HG03439 (cell line): ENCODE data around the gene SECTM1.

ENCODE experiments used
- ATAC-seq: cut with Tn5 transposase; IDR thresholded peaks from one replicate; pipeline ENCODE4 v1.9.1; 2021; ENCODE audit warnings: mild to moderate bottlenecking, moderate library complexity; ENCODE audit not compliant: unreplicated experiment

The SECTM1 gene

DNA sequence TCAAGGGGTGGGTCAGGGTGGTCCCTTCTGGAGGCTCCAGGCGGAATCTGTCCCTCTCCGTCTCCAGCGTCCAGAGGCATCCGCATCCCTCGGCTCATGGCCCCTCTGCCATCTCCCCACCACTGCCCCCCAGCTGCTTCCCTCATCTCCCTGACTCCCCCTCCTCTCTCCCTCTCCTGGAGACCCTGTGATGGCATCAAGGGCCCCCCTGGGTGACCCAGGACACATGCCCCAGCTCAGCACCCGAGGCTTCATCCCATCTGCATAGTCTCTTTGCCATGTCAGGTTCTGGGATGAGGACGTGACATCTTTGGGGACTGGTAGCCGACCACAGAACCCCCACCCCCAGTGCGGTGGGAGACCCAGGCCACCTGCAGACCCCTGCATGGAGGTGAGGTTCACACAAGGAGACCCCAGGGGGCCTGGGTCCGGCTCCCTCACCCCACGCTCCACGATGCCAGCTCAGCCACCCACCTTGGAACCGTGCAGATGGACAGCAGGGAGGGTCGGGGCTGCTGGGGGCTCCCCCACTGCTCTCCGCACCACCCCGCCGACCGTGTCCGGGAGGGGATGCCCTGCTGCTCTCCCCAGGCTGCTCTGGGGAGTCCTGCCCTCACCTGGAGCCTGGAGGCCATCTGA lies 3.8 kb downstream of the SECTM1 start:
- ATAC-seq: no peak

DNA sequence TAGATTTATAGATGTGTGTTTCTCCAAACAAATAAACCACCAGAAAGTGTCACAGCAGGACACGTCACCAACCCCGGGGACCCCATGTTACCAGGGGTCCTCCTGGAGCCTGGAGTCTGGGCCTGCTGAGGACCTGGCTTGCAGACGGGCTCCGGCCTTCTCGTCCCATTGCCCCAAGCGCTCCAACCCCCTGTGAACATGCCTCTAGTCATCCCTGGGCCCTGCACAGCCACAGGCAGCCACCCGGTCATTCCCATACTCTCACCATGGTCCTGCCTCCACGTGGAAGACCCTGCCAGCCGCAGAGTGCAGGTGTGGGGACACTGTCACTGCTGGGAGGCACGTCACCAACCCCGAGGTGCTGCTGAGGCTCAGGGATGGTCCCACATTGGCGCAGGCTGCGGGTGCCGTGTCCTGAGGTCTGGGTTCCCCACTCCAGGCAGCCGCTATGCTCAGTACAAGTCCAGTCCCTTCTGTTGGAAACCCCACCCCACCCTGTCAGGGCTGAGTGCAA lies 4.5 kb downstream of the SECTM1 start:
- ATAC-seq: no peak

DNA sequence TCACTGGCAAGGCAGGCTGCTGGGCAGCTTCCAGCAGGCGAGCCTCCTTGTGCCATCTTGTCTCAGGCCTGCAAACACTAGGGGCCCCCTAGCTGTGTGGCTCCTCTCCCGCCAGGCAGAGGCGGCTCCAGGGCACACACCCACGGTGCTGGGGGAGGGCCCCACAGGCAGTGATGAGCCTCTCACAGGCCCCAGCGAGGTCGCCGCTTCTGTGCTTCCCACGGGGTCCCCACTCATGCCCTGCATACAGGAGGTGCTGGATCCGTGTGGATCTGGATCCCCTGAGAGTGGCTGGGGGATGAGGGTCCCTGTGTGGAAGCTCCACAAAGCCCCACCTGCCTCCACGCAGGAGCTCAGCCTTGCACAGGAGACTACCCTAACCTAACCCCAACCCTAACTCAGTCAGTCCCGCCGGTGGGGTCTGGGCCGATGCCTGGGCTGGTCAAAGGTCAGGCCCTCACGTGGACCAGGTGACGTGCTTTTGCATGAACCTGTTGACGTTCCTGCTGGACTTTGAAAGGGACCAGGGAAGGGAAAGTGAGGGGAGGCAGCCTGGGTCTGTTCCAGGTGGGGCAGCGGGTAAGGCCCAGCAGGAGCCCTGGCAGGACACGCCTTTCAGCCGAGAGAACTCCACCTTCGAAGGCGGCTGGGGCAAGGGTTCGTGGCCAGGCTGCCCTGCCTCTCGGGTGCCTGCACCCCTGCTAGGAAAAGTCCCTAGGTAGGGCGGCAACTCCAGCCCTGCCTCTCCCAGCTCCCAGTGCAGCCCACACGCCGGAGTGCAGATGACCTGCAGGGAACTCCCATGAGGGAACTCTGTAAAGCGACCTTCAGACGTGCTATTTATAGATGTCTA lies 5.2 kb downstream of the SECTM1 start:
- ATAC-seq: no peak

DNA sequence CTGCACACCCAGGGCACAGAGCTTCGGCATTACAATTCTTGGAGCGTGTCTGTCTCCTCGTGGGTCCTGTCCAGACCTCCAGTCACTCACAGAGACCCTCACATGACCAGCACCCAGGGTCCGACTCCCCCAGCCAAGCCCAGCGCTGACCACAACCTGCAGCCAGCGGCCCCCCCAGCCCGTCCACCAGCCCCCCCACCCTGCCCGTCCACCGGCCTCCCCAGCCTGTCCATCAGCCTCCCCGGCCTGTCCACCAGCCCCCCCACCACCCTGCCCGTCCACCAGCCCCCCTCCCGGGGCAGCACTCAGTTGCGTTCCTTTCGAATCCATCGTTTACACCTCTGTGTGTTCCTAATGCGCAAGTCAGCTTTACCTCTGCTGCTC lies 5.8 kb downstream of the SECTM1 start:
- ATAC-seq: no peak

DNA sequence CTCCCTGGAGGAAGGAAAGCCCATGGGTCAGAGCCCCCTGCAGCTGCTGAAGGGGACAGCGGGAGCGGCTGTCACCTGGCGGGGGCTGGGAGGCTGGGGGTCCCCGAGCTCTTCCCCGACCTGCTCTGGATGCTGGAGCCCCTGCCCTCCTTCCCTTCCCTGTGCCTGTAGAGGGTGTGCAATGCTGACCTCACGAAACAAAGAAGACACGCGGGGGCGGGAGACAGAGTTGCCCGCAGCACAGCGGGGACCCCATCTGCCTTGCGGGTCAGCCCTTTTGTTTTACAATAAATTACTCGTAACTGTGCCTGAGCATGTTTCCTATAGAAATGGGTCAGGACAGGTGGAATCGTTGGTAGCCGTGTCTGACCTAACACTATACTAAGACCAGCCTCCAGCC lies 6.3 kb downstream of the SECTM1 start:
- ATAC-seq: no peak

DNA sequence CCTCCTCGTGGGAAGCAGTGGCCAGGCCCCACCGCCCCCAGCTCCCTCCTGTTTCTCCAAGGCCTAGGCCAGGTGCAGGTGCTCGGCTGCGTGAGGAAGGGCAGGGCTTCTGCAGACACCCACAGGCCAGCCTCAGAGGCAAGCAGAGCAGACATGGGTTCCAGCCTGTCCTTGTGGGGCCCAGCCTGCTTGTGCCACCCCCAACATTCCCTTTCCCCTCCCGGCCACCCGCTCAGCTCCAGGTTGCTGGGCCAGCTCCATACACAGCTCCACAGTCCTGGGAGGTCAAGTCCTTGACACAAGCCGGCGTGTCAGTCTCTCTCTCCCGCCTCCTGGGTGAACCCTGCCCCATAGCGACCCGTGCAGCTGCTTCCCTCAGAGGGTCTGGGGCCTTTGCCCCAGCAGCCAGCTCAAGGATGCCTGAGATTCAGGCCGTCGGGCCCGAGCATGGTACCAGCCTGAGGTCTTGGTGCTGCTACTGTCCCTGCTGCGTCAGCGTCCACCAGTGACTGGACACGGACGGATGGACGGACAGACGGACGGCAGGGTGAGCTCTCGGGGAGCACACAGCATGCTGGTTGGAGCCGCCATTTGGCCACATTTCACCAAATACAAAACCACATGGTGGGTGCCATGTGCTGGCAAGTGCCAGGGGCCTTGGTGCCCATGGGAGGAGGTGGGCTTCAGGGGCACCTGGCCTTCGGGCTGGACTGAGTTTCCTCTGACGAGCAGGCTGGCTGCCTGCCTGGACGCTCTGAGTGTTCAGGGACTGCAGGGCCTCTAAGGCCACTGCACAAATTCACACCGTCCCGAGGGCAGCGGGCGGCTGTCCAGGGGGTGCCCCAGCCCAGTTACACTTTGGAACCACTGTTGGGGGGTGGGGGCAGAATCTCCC lies 8.0 kb downstream of the SECTM1 start:
- ATAC-seq: no peak

DNA sequence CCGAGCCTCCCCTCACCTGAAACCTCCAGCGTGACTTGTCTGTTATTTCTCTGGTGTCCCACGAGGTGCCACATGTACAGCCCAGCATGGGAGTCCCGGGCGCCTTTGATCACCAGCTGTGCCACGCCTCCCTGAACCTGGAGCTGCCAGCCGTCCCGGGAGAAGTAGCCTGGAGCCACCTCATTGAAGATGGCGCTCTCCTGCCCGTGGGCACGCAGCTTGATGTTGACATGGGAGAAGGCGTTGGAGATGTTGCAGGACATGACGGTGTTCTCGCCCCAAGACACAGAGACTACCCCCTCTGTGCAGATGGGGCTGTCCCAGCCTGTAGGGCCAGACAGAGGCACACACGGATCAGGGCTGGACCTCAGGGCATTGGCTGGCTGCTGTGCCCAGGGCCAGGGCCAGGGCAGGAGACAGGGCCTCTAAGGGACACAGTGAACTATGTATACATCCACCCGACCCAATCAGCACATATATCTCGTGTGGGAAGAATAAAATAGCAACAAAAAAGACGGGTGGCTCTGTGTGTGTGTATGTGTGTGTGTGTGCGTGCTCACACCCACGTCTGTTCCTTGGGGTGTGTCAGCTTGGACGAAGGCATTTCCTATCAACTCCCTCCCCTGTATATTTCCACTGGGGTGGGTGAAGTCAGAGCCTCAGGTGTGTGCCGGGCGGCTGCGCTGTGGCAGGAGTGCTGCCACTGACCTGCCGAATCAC lies 8.8 kb downstream of the SECTM1 start:
- ATAC-seq: no peak

DNA sequence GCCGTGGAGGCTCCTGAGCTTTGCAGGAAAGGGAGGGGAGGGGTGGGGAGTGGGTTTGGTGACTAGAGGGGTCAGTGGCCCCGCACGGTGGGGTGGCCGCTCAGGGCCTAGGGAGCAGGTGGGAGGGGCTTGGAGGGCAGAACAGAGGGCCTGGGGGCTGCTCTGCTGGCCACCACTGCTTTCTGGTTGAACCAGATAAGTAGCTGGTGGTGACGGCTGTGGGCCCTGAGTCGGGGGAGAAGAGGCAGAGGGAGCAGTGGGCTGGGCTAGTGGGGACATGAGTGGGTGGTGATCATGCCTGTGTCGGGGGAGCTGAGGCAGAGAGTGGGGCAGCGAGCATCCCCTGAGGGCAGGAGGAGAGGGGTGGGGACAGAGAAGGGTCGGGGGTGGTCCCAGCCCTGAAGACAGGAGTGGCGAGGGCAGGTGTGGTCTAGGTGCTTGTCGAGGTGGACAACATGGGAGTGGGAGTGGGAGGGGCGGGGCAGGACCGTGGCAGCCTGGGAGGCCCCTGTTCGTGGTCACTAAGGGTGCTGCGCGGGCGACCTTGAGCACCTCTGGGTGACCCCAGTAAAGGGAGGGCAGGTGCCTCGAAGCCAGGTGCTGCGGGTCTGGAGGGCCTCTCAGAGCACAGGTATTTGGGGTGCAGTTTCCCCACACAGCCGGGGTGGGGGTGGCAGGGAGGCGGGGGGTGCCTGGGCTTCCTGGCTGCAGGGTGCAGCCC lies 9.9 kb downstream of the SECTM1 start:
- no peak for ATAC-seq

DNA sequence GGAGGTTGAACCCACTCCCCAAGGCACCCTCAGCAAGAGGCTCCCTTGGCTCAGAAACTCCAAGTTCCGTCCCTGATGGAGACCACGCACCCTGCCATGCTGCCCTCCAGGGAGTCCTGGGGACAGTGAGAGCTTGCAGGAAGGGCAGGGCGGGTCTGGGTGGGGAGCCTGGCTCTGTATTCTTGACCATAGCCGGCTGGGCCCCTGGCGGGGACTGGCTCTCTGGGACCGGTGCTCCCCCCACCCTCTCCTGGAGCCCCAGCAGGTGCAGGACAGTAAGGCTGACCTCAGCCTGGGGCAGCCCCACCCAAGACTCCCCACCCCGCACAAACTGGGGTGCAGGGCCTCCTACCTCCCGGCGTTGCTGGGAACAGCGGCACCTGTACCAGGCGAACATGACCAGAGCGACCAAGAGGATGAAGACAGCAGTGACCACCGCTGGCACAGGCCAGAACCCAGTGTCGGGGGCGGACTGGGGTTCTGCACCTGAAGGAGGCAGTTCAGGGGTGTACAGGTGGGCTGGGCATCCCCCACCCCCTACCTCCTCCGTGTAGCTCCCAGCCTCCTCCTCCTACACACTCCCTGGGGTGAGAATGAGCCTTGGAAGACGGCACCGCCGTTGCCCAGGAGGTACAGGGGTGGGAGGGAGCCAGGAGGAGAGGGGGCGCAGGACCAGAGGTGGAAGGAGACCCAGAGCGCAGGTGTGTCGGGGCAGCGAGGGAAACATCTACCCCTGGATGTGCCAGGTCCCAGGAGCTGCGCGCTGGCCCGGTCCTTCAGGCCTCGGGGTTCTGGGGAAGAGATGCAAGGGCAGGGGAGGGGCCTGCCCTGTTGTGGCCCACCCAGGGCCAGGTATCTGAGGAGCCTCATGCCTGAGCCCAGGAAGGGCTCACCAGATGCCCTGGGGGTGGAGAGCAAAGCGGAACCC lies 10.8 kb downstream of the SECTM1 start:
- ATAC-seq: no peak

DNA sequence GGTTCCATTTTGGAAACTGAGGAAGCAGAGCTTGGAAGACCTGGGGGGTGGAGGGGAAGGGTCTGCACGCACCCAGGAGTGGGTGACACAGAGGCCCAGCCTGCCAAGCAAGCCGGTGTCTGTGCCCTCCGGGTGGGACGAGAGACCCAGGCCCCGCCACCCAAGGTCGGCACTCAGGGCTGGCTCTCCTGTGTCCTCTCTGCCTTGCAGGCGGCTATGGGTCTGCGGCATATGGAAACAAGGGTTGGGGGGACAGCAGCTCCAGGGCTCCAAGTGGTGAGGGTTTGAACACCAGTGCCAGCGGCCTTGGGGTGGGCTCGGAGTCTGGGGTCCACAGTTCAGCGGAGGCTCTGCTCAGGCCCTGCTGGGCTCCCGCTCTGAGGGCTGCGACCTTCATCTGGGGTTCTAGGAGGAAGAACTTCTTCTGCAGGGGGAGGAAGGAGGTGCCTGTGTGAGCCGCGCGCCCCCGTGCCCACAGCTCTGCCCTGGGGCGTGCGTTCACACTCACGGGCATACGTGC lies 11.6 kb downstream of the SECTM1 start:
- ATAC-seq: no peak

DNA sequence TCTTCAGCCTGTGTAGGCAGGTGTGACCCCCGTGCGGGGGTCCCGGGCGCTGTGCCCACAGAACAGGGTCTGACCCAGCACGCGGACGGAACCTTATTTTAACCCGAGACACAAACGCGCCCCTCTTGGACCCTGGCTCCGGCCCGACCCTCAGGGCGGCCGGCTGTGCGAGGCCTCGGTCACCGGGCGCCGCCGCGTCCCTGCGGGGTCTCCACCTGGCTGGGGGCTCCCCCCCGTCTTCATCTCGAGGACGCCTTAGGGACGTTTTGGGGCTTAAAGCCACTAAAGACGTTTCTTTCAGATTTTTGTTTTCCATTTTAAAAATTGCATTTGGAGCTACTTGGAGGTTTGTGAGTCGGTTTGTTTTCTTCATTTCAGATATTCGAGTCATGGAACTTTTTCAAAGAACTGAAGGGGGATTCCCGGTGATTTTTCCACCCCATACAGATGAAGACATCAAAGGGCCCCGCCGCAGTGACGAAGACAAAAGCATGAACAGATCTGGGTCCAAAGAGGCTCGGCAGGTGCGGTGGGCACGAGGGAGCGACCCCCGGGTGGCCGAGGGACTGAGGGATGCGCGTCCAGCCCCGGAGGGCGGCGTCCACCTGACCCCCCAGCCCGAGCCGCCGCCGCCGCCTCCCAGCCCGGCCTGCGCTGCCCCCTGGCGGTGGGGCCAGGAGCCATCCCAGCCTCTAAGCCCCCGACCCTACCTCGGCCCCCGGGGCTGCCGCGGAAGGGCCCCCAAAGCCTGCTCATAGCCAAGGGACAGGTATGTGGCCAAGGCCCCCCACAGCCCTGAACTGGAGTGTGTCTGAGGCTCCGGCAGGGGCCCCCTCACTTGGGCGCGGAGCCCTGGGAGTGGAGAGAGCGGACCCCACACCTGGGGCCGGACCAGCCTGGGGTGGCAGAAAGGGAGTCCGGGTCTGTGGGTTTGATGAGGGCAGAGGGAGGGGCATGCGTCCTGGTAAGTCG lies 12.3 kb downstream of the SECTM1 start:
- ATAC-seq: no peak

DNA sequence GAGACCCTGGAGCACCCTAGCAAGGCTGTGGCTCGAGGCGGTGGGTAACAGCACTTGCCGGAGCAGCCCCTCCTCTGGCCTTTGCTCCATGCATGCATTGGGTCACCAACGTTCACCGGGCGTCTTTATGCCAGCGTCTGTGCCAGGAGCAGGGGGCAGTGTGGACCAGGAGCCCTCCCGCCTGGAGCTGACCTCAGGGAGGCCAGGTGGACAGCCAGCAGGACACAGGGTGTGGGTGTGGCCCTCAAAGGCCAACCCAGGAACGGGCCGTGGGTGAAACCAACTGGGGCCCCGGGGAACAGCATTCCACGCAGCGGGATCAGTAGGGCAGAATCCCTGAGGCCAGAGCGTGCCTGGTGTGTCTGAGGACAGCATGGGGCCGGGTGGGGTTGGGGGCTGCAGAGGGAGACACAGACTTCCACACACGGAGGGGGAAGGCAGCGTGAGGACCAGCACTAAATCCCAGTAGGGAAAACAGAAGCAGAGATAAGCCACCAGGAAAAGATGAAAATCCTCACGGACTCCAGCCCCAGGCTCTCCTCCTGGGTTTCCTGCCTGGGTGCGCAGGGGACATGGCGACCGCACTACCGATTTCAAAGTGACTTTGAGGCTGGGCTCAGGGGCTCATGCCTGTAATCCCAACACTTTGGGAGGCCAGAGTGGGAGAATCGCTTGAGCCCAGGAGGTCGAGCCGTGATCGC lies 13.3 kb downstream of the SECTM1 start:
- no peak for ATAC-seq

DNA sequence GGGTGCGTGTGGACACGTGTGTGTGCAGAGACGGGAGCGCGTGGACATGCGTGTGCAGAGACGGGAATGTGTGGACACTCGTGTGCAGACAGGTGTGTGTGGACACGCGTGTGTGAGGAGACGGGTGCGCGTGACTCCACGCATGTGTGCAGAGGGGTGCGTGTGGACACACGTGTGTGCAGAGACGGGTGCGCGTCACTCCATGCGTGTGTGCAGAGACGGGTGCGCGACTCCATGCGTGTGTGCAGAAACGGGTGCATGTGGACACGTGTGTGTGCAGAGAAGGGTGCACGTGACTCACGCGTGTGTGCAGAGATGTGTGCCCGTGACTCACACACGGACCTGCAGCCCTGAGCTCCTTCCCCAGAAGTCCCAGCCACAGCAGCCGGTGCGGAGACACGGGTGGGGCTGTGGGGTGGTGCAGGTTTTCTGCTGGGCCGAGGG lies 13.9 kb downstream of the SECTM1 start:
- no peak for ATAC-seq

DNA sequence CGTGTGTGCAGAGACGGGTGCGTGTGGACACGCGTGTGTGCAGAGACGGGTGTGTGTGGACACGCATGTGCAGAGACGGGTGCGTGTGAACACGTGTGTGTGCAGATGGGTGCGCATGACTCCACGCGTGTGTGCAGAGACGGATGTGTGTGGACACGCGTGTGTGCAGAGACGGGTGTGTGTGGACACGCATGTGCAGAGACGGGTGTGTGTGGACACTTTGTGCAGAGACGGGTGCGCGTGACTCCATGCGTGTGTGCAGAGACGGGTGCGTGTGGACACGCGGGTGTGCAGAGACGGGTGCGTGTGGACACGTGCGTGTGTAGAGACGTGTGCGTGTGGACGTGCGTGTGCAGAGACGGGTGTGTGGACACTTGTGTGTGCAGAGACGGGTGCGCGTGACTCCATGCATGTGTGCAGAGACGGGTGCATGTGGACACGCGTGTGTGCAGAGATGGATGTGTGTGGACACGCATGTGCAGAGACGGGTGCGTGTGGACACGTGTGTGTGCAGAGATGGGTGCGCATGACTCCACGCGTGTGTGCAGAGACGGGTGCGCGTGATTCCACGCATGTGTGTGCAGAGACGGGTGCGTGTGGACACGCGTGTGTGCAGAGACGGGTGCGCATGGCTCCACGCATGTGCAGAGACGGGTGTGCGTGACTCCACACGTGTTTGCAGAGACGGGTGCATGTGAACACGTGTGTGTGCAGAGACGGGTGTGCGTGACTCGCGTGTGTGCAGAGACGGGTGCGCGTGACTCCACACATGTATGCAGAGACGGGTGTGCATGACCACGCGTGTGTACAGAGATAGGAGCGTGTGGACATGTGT lies 14.6 kb downstream of the SECTM1 start:
- no peak for ATAC-seq

DNA sequence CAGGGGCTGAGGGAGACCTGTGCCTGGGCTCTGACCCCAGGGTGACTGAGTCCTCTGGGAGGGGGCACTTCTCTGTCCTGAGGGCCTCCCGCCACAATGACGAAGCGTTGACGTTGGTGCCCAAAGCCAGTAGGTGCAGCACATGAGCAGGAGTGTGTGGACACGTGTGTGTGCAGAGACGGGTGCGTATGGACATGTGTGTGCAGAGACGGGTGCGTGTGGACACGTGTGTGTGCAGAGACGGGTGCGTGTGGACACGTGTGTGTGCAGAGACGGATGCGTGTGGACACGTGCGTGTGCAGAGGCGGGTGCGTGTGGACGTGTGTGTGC lies 15.4 kb downstream of the SECTM1 start:
- no peak for ATAC-seq
